Measurements from ENCODE around the gene AADACL4. TPM values are rescaled to one million over a fixed set of nuclear protein-coding genes. Genes with fewer than 3 reads are reported as not detected.

The AADACL4 gene
- total and polyA plus RNA-seq, 2 donors (not counting 1 experiment from before 2014, with no cell fraction given) = not detected

- POLR2A ChIA-PET = no interaction called here
These were observed 40.7 kb upstream of the AADACL4 start for GRCh38 chr1:12603224-12603623.

More at GRCh38 chr1:12603224-12603623, 40.7 kb upstream of the AADACL4 start:
- no peak overlapping the region for H3K9ac ChIP-seq (ENCODE audit: low read length)
- H3K4me1 Mint-ChIP-seq = no peaks in the 10 kb centered on the region
- H3K27me3 Mint-ChIP-seq = peaks cover 5% of the 10 kb centered on the region
- WGBS (ENCODE audit: insufficient coverage) = 90% methylated on average over 7 of the region's 9 CpGs
- H4K20me1 ChIP-seq (ENCODE audit: control insufficient read depth, insufficient read depth, low read length, poor library complexity, severe bottlenecking) = no peaks in the 10 kb centered on the region
- no peak overlapping the region for H3K4me2 ChIP-seq (replicated peaks; ENCODE audit: low read depth, low read length, poor library complexity, severe bottlenecking)
- intact Hi-C loops (cut with micrococcal nuclease) = no loop called here
- no peaks in the 10 kb centered on the region for H3K9me3 ChIP-seq (ENCODE audit: control extremely low read depth in 1 of 3, control insufficient read depth in 2 of 3, insufficient read depth in 1 of 3, low read length in 2 of 3)
- H3K4me3 ChIP-seq (ENCODE audit: control extremely low read depth in 1 of 5, extremely low read depth in 1 of 5, insufficient read depth in 1 of 5, low read depth in 2 of 5, low read length in 4 of 5) = no peak overlapping the region
- ATAC-seq (ENCODE audit: low read depth) (no peak), DNase-seq (no peak)
- no peak overlapping the region for H3K27ac ChIP-seq (ENCODE audit: low read length in 2 of 2)
- no peak overlapping the region for H2AFZ ChIP-seq (ENCODE audit: insufficient read depth, low read depth, low read length, poor library complexity, severe bottlenecking)
- H3K79me2 ChIP-seq (ENCODE audit: control insufficient read depth, insufficient read depth, low read length) = no peaks in the 10 kb centered on the region
- H3K27me3 ChIP-seq (replicated peaks in 1 of 4; ENCODE audit: control extremely low read depth in 1 of 4, control insufficient read depth in 3 of 4, insufficient read depth in 4 of 4, low read length in 3 of 4) = no peaks in the 10 kb centered on the region
- no peaks in the 10 kb centered on the region for H3K4me1 ChIP-seq (ENCODE audit: control insufficient read depth in 2 of 2, insufficient read depth in 2 of 2, low read length in 2 of 2)
- H3K27ac Mint-ChIP-seq = no peak overlapping the region
- no peak overlapping the region for H3K4me3 Mint-ChIP-seq
- TF ChIP-seq CTCF (IDR thresholded peaks at IDR 0.05) (no peak), EZH2 (IDR thresholded peaks at IDR 0.05; ENCODE audit: borderline replicate concordance, insufficient read depth, low read depth, low read length, poor library complexity, severe bottlenecking) (no peak)
- no peaks in the 10 kb centered on the region for H3K9me3 Mint-ChIP-seq (ENCODE audit: insufficient read depth)
- no peaks in the 10 kb centered on the region for H3K36me3 ChIP-seq (replicated peaks in 1 of 2; ENCODE audit: control extremely low read depth in 1 of 2, control insufficient read depth in 1 of 2, extremely low read depth in 1 of 2, insufficient read depth in 2 of 2, low read length in 1 of 2)
- CTCF ChIA-PET = no interaction called here

Measured in B cell (primary cell).